ENCODE measurements around the gene ARID2.

DNA sequence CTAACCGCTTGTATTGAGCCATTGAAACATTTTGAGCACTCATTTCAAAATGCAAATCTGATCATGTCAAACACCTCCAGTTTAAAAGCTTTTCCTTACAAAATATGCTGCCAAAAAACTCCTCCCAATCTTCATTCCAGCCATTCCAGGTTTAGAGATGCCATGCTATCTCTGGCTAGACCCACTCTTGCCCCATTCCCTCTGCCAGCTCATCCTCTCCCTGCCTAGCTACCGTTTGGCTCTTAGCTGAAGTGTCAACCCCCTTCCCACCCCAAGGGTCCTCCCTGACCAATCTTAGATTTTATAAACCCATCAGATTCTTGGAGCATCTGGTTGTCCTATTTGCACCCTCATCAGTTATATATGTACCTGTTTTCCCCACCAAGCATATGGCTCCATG is 185.9 kb downstream of the ARID2 start:
- TF ChIP-seq CTCF (IDR thresholded peaks at IDR 0.05; ENCODE audit: poor library complexity, severe bottlenecking) (no peak), SMC3 (conservative IDR thresholded peaks at IDR 0.05; ENCODE audit: poor library complexity) (no peak), EP300 (conservative IDR thresholded peaks at IDR 0.05; ENCODE audit: poor library complexity, severe bottlenecking) (no peak), EZH2 (IDR thresholded peaks at IDR 0.05; ENCODE audit: borderline replicate concordance, insufficient read depth, low read length, poor library complexity, severe bottlenecking) (no peak), RAD21 (conservative IDR thresholded peaks at IDR 0.05) (no peak)
- TF ChIP-seq, protein P1, sequence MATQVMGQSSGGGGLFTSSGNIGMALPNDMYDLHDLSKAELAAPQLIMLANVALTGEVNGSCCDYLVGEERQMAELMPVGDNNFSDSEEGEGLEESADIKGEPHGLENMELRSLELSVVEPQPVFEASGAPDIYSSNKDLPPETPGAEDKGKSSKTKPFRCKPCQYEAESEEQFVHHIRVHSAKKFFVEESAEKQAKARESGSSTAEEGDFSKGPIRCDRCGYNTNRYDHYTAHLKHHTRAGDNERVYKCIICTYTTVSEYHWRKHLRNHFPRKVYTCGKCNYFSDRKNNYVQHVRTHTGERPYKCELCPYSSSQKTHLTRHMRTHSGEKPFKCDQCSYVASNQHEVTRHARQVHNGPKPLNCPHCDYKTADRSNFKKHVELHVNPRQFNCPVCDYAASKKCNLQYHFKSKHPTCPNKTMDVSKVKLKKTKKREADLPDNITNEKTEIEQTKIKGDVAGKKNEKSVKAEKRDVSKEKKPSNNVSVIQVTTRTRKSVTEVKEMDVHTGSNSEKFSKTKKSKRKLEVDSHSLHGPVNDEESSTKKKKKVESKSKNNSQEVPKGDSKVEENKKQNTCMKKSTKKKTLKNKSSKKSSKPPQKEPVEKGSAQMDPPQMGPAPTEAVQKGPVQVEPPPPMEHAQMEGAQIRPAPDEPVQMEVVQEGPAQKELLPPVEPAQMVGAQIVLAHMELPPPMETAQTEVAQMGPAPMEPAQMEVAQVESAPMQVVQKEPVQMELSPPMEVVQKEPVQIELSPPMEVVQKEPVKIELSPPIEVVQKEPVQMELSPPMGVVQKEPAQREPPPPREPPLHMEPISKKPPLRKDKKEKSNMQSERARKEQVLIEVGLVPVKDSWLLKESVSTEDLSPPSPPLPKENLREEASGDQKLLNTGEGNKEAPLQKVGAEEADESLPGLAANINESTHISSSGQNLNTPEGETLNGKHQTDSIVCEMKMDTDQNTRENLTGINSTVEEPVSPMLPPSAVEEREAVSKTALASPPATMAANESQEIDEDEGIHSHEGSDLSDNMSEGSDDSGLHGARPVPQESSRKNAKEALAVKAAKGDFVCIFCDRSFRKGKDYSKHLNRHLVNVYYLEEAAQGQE (IDR thresholded peaks at IDR 0.05; ENCODE audit: borderline replicate concordance) = no peak

All from neural cell (in vitro differentiated cells).